GM12878 (cell line): Measurements from ENCODE around the gene EVI2B.

ENCODE experiments used
- CBX5 ChIP-seq: sonication (generic); IDR thresholded peaks from 2 replicates; pipeline ENCODE4 v1.6.1; 2016; ENCODE audit warnings: low read depth, moderate library complexity, mild to moderate bottlenecking, inconsistent platforms
- CREB1 ChIP-seq: IDR thresholded peaks from 2 replicates; pipeline ENCODE4 v1.6.1; 2012; ENCODE audit warnings: low read depth, mild to moderate bottlenecking, inconsistent platforms
- CTCF ChIP-seq, 3 experiments: IDR thresholded peaks in 2 of 3; conservative IDR thresholded peaks in 1 of 3; 2 replicates each; pipeline ENCODE4 v1.5.1; 2011; ENCODE audit warnings: low read depth in 3 of 3, low read length in 3 of 3, mild to moderate bottlenecking in 3 of 3, control low read depth in 2 of 3, moderate library complexity in 2 of 3, inconsistent platforms in 1 of 3, mixed read lengths in 1 of 3; ENCODE audit not compliant: control insufficient read depth in 2 of 3, insufficient read depth in 1 of 3; ENCODE audit errors: extremely low read depth in 1 of 3
- CUX1 ChIP-seq: IDR thresholded peaks from 2 replicates; pipeline ENCODE4 v1.6.1; 2012; ENCODE audit warnings: improper control_type of control experiment, low read depth, low read length; ENCODE audit not compliant: insufficient replicate concordance
- E4F1 ChIP-seq: fragments of 450-650 bp; IDR thresholded peaks from 2 replicates; pipeline ENCODE4 v1.6.1; 2018; ENCODE audit warnings: borderline replicate concordance, mild to moderate bottlenecking; ENCODE audit not compliant: partially characterized antibody
- EZH2 ChIP-seq: IDR thresholded peaks from 2 replicates; pipeline ENCODE4 v1.6.1; 2012; ENCODE audit warnings: low read depth, mild to moderate bottlenecking, control low read depth, inconsistent platforms, low read length, borderline replicate concordance; ENCODE audit not compliant: control insufficient read depth
- HCFC1 ChIP-seq: fragments of 150-350 bp; IDR thresholded peaks from 2 replicates; pipeline ENCODE4 v1.6.1; 2014; ENCODE audit warnings: low read length
- POLR2A ChIP-seq: IDR thresholded peaks from 2 replicates; pipeline ENCODE4 v1.6.1; 2011; ENCODE audit warnings: low read depth, mild to moderate bottlenecking, low read length
- POLR2AphosphoS5 ChIP-seq: IDR thresholded peaks from 2 replicates; pipeline ENCODE4 v1.6.1; 2011; ENCODE audit warnings: mild to moderate bottlenecking, low read length, inconsistent platforms
- REST ChIP-seq: IDR thresholded peaks from 2 replicates; pipeline ENCODE4 v1.6.1; 2012; ENCODE audit warnings: mild to moderate bottlenecking, low read depth, low read length
- RUNX3 ChIP-seq: IDR thresholded peaks from 2 replicates; pipeline ENCODE4 v1.6.1; 2012; ENCODE audit warnings: low read length, inconsistent platforms
- SREBF1 ChIP-seq: IDR thresholded peaks from 2 replicates; pipeline ENCODE4 v1.6.1; 2012; ENCODE audit warnings: mild to moderate bottlenecking, low read length
- TAF1 ChIP-seq: IDR thresholded peaks from 2 replicates; pipeline ENCODE4 v1.6.1; 2011; ENCODE audit warnings: mild to moderate bottlenecking, low read depth, low read length, borderline replicate concordance

- TF ChIP-seq CUX1 (no peak), REST (no peak), HCFC1 (no peak), CBX5 (no peak), POLR2A (no peak), TAF1 (no peak), POLR2AphosphoS5 (no peak), RUNX3 (no peak), CTCF (IDR thresholded peaks at IDR 0.05 in 2 of 3, conservative IDR thresholded peaks at IDR 0.05 in 1 of 3; ENCODE audit: control insufficient read depth in 2 of 3, extremely low read depth in 1 of 3, insufficient read depth in 1 of 3, low read depth in 3 of 3, low read length in 3 of 3) (no peak), E4F1 (no peak), CREB1 (no peak), SREBF1 (no peak), EZH2 (no peak)
These were observed 40.3 kb downstream of the EVI2B start for GRCh38 chr17:31273516-31273915.
